ENCODE data around the gene TENM3. TPM values are rescaled to one million over a fixed set of nuclear protein-coding genes. Genes with fewer than 3 reads are reported as not detected.

TENM3 gene
- total and polyA plus RNA-seq, 2 experiments from 2014 or later, result 16.1 to 70.9 TPM

GRCh38 chr4:182648766-182649165 lies 405.6 kb downstream of the TENM3 start:
- no peak overlapping the region for H3K27ac ChIP-seq
- H3K4me1 ChIP-seq (ENCODE audit: insufficient read depth), result no peaks in the 10 kb centered on the region
- no peaks in the 10 kb centered on the region for H3K79me2 ChIP-seq
- no peaks in the 10 kb centered on the region for H3K9me3 ChIP-seq (ENCODE audit: low read depth)
- no peaks in the 10 kb centered on the region for H3K36me3 ChIP-seq (replicated peaks; ENCODE audit: insufficient read depth, low read depth)
- no peak overlapping the region for H3K4me2 ChIP-seq
- H3K9me2 ChIP-seq (replicated peaks; ENCODE audit: insufficient read depth), result no peaks in the 10 kb centered on the region
- TF ChIP-seq, protein P1, sequence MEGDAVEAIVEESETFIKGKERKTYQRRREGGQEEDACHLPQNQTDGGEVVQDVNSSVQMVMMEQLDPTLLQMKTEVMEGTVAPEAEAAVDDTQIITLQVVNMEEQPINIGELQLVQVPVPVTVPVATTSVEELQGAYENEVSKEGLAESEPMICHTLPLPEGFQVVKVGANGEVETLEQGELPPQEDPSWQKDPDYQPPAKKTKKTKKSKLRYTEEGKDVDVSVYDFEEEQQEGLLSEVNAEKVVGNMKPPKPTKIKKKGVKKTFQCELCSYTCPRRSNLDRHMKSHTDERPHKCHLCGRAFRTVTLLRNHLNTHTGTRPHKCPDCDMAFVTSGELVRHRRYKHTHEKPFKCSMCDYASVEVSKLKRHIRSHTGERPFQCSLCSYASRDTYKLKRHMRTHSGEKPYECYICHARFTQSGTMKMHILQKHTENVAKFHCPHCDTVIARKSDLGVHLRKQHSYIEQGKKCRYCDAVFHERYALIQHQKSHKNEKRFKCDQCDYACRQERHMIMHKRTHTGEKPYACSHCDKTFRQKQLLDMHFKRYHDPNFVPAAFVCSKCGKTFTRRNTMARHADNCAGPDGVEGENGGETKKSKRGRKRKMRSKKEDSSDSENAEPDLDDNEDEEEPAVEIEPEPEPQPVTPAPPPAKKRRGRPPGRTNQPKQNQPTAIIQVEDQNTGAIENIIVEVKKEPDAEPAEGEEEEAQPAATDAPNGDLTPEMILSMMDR (IDR thresholded peaks at IDR 0.05; ENCODE audit: poor library complexity), result no peak
- no peak for TF ChIP-seq EZH2phosphoT487 (IDR thresholded peaks at IDR 0.05; ENCODE audit: low read depth, severe bottlenecking, unreplicated experiment)
- H4K20me1 ChIP-seq (ENCODE audit: insufficient read depth, poor library complexity, severe bottlenecking), result no peaks in the 10 kb centered on the region
- no peak for DNase-seq (ENCODE audit: low spot score)
- no peak overlapping the region for H3K4me3 ChIP-seq
- H3K27me3 ChIP-seq, result no peaks in the 10 kb centered on the region
- no peak overlapping the region for H2AFZ ChIP-seq

DNA sequence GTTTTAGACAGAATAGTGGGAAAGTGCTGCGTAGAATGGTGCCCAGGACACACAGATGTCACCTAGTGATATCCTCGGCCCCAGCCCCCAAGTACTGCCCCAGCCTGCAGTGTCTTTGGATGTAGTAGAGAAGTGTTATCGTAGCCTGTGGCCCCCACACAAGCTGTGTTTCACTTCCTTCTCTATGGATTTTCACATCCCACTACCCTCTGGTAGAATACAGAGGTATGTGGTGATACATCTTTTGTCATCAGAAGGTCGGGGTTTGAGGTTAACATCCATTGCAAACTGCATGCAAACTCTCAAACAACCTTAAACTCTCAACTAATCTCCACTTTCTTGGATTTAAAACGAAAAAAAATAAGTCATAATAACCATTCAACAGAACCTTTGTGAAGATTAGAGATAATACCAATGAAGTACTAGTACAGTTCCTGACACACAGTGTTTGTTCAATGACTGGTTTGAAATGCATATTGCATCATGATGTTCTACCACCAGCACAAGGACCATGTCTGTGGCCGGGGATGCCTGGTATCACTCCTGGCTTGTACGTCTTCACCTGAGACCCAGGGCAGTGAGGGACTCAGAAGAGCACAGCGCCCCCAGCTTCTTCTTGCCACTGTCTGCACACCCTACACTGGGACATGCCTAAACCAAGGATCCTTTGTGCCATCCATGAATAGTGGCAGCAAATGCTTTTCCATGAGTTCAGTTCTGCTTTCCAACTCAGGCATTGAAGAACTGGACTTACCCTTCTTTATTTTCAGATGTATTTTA lies 406.7 kb downstream of the TENM3 start:
- Histone ChIP-seq H3K27ac (no peak overlapping the region), H3K79me2 (no peaks in the 10 kb centered on the region), H3K9me3 (ENCODE audit: low read depth) (no peaks in the 10 kb centered on the region), H3K27me3 (no peaks in the 10 kb centered on the region), H3K36me3 (replicated peaks; ENCODE audit: insufficient read depth, low read depth) (no peaks in the 10 kb centered on the region), H3K9me2 (replicated peaks; ENCODE audit: insufficient read depth) (no peaks in the 10 kb centered on the region), H3K4me1 (ENCODE audit: insufficient read depth) (no peaks in the 10 kb centered on the region), H3K4me3 (no peak overlapping the region), H2AFZ (no peak overlapping the region), H3K4me2 (no peak overlapping the region), H4K20me1 (ENCODE audit: insufficient read depth, poor library complexity, severe bottlenecking) (no peaks in the 10 kb centered on the region)
- DNase-seq (ENCODE audit: low spot score), result no peak
- WGBS (ENCODE audit: low lambda C conversion rate, missing lambda C conversion rate), result 95% methylated on average over 8 of the region's 8 CpGs
- no peak for TF ChIP-seq EZH2 (IDR thresholded peaks at IDR 0.05; ENCODE audit: borderline replicate concordance)
- no peak for TF ChIP-seq EZH2phosphoT487 (IDR thresholded peaks at IDR 0.05; ENCODE audit: low read depth, severe bottlenecking, unreplicated experiment)
- TF ChIP-seq, protein P1 (IDR thresholded peaks at IDR 0.05; ENCODE audit: poor library complexity), result no peak

DNA sequence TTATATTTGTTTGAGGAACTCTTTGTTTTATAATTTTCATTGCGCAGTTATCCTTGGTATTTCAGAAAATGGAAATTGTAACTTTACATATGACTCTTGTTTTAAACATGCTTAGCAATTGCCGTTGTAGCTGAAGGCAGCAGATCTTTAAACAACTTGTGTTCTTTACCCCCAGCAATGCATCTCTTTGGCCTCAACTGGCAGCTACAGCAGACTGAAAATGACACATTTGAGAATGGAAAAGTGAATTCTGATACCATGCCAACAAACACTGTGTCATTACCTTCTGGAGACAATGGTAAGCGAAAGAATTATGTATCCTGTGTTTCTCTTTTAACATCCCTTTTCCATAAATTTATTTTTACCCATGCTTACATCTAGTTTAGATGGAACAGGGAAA lies 410.4 kb downstream of the TENM3 start:
- no peaks in the 10 kb centered on the region for H4K20me1 ChIP-seq (ENCODE audit: insufficient read depth, poor library complexity, severe bottlenecking)
- H3K4me2 ChIP-seq, result no peak overlapping the region
- no peaks in the 10 kb centered on the region for H3K9me3 ChIP-seq (ENCODE audit: low read depth)
- H3K79me2 ChIP-seq, result no peaks in the 10 kb centered on the region
- 96% methylated on average over 3 of the region's 3 CpGs for WGBS (ENCODE audit: low lambda C conversion rate, missing lambda C conversion rate)
- no peak overlapping the region for H3K27ac ChIP-seq
- no peaks in the 10 kb centered on the region for H3K27me3 ChIP-seq
- no peak overlapping the region for H3K4me3 ChIP-seq
- H3K36me3 ChIP-seq (replicated peaks; ENCODE audit: insufficient read depth, low read depth), result no peaks in the 10 kb centered on the region
- TF ChIP-seq EZH2 (IDR thresholded peaks at IDR 0.05; ENCODE audit: borderline replicate concordance) (no peak), EZH2phosphoT487 (IDR thresholded peaks at IDR 0.05; ENCODE audit: low read depth, severe bottlenecking, unreplicated experiment) (no peak)
- TF ChIP-seq, protein P1 (IDR thresholded peaks at IDR 0.05; ENCODE audit: poor library complexity), result no peak
- H3K9me2 ChIP-seq (replicated peaks; ENCODE audit: insufficient read depth), result no peaks in the 10 kb centered on the region
- no peak for DNase-seq (ENCODE audit: low spot score)
- H3K4me1 ChIP-seq (ENCODE audit: insufficient read depth), result no peaks in the 10 kb centered on the region
- H2AFZ ChIP-seq, result no peak overlapping the region

Measured in hepatocyte (in vitro differentiated cells).